GM19035 (cell line): ENCODE data around the gene TRIM71.
"Not testable (repeated sequence)": the region's sequence is repeated elsewhere in the genome, so short reads cannot be mapped to it uniquely, and the experiment has no call there.

Experiments used
- ATAC-seq: cut with Tn5 transposase; IDR thresholded peaks from one replicate; pipeline ENCODE4 v1.9.1; 2021; ENCODE audit not compliant: unreplicated experiment

The TRIM71 gene

GRCh38 chr3:32817558-32818228, at the start of gene TRIM71:
Gene TRIM71, plus strand, starts transcription at chr3:32817997. Its CDS starts 84 bp downstream, at chr3:32818081.
- no peak for ATAC-seq

DNA sequence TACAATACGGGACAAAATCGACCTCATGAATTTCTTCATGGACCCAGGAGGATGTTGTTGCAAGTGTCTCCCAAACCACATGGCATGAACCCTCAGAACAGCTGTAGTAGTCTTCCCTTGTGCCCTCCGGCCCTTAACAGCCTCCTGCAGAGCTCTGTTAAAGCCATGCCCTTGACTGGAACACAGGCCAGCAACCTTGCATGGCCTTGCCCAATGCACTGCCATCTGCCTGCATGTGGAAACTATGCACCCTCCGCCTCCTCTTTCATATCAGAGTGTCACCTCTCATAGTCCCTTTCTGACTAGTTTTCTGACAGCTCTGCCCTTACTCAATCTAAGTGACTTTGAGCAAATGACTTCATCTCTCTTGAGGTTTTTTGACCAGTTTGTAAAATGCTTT, 39.4 kb upstream of the TRIM71 start:
- no peak for ATAC-seq

- no peak for ATAC-seq
These were observed 37.6 kb upstream of the TRIM71 start for GRCh38 chr3:32780071-32780734.

DNA sequence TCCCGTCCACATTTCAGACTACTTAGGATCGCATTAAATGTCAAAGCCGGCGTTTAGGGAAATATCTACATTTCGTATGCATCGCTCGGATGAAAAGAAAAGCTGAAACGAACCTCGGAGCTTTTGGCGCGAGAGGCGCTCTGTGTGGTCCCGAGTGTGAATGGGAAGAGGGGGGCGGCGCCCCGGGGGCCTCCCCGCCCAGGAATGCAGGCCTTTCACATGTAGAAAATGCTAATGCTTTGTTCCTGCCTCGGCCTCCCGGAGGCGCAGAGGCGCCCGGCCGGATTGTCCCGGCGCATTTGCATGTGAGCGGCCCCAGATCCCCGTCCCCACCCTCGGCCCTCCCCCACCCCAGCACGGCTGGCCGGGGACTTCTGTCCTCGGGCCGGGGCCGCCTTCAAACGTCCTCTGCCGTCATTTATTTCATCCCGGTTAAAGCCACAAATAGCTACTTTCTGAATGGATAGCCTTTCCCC, 37.0 kb upstream of the TRIM71 start:
- peak; percentile 40 for ATAC-seq

GRCh38 chr3:32781211-32781968, 36.4 kb upstream of the TRIM71 start:
- ATAC-seq = peak; percentile 94

GRCh38 chr3:32781969-32782270, 35.9 kb upstream of the TRIM71 start:
- ATAC-seq = not testable (repeated sequence)

- ATAC-seq = no peak
These were observed 35.4 kb upstream of the TRIM71 start for GRCh38 chr3:32782407-32782806.

- ATAC-seq = no peak
These were observed 26.0 kb upstream of the TRIM71 start for GRCh38 chr3:32791833-32792232.

- no peak for ATAC-seq
These were observed 23.1 kb upstream of the TRIM71 start for GRCh38 chr3:32794487-32795308.

DNA sequence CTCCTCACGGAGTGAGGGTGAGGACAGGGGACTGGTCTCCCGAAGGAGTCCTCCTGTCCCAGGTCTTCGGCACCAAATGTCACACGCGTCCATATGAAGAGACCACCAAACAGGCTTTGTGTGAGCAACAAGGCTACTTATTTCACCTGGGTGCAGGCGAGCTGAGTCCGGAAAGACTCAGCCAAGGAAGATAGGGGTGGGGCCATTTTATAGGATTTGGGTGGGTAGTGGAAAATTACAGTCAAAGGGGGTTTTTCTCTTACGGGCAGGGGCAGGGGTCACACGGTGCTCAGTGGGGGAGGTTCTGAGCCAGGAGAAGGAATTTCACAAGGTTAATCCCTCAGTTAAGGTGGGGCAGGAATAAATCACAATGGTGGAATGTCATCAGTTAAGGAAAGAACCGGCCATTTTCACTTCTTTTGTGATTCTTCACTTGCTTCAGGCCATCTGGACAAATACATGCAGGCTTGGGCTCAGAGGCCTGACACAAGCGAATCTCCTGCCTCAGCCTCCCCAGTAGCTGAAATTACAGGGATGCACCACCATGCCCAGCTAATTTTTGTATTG, 21.3 kb upstream of the TRIM71 start:
- not testable (repeated sequence) for ATAC-seq

DNA sequence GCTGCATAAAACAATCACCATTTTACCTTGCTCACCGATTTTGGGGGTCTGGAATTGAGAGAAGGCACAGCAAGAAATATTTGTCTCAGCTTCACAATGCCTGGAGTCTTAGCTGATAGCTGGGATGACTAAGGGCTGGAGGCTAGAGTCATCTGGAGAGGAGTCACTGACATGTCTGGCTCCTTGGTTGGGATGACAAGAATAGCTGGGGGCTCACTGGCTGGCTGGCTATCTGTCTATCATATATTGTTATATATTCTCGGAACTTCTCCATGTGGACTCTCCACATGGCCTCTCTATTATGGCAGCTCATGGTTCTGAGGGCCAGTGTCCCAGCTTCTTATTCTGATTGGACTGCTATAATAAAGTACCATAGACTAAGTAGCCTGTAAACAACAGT, 20.0 kb upstream of the TRIM71 start:
- no peak for ATAC-seq

DNA sequence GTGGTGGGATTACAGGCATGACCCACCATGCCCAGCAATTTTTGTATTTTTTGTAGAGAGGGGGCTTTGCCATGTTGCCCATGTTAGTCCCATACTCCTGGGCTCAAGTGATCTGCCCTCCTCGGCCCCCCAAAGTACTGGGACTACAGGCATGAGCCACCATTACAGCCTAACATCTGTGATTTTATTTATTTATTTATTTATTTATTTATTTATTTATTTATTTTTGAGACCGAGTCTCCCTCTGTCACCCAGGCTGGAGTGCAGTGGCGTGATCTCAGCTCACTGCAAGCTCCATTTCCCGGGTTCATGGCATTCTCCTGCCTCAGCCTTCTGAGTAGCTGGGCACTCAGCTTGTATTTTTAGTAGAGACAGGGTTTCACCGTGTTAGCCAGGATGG, 16.4 kb upstream of the TRIM71 start:
- not testable (repeated sequence) for ATAC-seq

GRCh38 chr3:32813180-32813579, 4.6 kb upstream of the TRIM71 start:
- ATAC-seq = no peak

- no peak for ATAC-seq
These were observed 3.4 kb upstream of the TRIM71 start for GRCh38 chr3:32814361-32814760.

GRCh38 chr3:32815841-32816438, 1.9 kb upstream of the TRIM71 start:
- no peak for ATAC-seq

DNA sequence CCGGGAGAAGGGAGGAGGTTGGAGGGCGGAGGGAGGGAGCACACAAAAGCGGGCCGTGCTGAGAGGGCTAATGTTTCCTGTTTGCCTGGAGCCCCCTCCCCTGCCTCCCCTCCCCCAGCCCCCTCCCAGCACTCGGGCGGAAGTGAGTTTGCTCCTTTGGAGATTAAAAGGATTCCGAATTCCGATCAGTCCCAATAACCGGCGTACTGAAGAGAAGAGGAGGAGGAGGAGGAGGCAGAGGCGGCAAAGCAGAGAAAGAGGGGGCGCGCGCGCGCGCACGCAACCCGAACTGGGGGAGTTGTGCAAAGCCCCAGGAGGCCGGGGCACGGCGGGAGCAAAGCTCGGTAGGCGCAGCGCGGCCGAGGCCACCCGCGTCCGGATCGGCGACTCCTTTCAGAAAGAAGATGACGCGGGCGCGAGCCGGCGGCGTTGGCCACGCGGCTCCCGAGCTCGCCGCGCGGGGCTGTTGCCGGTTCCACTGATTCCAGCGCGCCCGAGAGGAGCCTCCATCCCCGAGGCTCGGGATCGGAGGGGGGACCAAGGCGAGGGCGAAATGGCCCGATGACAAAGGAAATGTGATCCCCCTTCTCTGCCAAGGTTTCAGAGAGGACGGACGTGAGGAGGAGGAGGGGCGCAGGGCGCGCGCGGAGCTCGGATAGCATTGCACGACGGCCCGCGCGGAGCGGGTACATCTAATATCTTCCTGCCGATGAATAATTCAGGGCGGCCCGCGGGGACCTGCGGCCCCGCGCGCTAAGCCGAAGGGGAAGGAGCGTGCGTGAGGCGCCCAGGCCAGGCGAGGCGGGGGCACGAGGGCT, 1.1 kb upstream of the TRIM71 start:
- no peak for ATAC-seq

DNA sequence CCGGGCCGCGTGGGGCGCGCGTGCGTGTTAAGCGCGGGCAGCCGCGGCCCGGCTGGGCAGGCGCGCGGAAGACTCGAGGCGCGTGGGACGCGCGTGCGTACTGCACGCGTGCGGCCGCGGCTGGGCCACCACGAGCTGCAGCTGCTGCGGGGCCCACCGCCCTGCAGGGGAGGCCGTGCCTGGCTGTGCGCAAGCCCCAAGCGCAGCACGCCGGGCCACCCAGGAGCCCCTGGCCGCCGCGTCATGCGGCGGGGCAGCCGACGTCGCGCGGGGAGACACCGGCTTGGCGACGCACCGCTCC, 590 bp upstream of the TRIM71 start:
- no peak for ATAC-seq

- no peak for ATAC-seq
These were observed 602 bp downstream of the TRIM71 start for GRCh38 chr3:32818229-32818969.

DNA sequence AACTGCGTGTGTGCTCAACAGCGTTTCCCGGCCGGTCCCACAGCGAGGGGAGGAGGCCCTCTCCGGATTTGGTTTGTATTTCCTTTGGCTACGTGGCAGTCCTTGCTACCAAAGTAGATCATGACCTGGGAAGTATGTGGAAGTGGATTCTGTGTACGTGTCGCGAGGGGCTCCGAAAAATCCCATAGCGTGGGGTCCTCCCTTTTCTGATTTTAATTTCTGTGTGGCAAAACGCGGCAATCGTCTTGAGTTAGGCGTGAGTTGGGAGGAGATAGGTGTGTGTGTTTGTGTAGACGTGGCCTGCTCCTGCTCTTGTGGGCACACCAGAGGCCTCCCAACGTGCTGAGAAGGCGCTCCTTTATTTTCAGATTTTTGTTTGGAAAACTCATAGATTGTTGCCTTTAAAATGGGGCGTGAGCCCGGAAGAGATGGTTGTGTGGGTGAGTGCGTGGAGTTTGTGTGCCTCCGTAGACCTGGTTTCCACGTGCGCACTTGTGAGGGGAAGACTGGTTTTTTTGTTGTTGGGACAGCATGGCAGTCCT, 1.2 kb downstream of the TRIM71 start:
- ATAC-seq = no peak
